ENCODE measurements around the gene COL21A1.

COL21A1 gene

DNA sequence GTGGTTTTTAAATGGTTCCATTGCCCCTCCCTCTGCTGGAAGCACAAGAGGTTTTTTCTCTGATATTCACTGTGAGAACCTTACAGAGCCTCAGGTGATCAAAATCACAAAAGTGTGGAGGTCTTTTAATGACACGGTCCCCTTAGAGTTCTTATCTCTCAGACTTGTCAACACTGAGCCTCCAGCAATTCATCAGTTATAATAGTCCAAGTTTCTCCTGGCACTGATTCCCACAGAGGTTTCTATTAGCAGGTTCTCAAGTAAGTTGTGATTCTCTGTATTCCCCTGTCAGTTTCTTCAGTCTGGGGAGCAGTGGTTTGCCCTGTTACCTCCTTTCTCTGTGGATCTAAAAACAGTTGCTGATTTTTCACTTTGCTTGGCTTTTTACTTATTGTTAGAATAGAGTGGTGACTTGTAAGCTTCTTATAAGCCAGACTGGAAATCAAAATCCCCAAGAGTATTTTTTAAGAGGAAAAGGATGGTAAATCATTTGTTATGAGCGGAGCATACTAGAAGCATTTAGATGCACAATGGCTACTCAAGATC is 214.6 kb downstream of the COL21A1 start:
- TF ChIP-seq, protein P1, sequence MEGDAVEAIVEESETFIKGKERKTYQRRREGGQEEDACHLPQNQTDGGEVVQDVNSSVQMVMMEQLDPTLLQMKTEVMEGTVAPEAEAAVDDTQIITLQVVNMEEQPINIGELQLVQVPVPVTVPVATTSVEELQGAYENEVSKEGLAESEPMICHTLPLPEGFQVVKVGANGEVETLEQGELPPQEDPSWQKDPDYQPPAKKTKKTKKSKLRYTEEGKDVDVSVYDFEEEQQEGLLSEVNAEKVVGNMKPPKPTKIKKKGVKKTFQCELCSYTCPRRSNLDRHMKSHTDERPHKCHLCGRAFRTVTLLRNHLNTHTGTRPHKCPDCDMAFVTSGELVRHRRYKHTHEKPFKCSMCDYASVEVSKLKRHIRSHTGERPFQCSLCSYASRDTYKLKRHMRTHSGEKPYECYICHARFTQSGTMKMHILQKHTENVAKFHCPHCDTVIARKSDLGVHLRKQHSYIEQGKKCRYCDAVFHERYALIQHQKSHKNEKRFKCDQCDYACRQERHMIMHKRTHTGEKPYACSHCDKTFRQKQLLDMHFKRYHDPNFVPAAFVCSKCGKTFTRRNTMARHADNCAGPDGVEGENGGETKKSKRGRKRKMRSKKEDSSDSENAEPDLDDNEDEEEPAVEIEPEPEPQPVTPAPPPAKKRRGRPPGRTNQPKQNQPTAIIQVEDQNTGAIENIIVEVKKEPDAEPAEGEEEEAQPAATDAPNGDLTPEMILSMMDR (IDR thresholded peaks at IDR 0.05; ENCODE audit: extremely low read depth, missing control alignments): no peak
- DNase-seq (ENCODE audit: low spot score): no peak

DNA sequence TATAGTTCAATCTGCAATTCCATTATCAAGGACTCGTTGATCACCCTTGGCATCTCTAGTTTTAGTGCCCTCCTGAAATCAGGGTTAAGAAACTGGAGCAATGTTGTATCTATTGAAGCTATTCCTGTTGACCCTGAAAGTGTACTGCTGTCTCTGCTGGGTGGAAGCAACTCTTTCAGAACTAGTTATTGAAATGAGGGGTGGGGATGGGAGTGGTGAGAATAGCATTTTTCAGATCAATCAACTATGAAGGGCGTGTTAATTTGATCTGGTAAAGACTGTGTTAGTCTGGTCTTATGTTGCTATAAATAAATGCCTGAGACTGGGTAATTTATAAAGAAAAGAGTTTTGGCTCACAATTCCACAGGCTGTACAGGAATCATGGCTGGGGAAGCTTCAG is 219.5 kb downstream of the COL21A1 start:
- no peak for DNase-seq (ENCODE audit: low spot score)
- TF ChIP-seq, protein P1 (IDR thresholded peaks at IDR 0.05; ENCODE audit: extremely low read depth, missing control alignments): no peak

DNA sequence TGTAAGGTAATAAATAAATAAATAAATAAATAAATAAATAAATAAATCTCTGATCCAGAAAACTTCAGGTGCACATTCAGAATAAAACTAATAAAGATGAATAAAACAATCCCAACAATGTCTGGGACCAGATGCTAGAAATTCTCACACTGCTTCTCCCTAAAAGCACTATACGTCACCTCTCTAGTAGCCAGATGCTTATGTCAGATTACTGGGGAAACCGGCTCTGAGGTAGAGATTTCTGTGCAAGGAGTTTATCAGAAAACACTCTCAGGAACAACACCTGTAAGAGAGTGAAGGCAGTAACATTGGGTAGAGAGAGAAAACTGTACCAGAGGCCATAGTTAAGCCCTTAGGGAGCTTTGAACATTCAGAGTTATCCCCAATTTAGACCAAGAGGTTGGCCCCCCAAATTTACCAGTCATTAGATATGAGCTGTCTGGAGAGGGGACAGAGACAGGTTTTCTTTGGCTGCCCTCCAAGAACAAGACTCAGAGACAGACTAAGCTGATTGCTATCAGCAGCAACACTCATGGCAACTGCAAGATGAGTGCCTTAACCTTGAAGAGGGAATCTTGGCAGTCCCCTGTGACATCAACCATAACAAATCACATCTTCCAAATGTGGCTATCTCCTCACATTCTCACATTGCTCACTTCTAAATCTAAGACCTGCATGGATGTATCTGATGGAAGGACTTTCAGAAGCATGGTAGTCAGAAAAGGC is 220.8 kb downstream of the COL21A1 start:
- TF ChIP-seq, protein P1 (IDR thresholded peaks at IDR 0.05; ENCODE audit: extremely low read depth, missing control alignments): no peak
- DNase-seq (ENCODE audit: low spot score): no peak

DNA sequence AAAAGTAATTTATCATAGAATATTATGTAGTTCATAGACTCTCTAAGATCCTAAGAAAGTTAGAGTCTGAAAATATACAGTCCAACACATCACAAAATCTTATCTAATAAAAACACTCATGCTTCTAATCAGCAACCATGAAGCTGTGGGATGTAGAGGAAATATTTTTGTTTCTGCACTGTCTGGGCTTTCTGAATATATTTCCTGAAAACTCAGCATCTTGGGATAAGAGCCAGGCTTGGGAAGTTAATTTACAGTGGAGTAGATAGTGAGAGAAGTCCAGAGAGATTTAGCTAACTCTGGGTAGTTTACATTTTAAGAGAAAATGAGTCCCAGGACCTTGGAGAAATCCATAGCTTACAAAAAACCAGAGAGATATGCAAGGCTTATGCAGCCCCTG is 221.6 kb downstream of the COL21A1 start:
- TF ChIP-seq, protein P1 (IDR thresholded peaks at IDR 0.05; ENCODE audit: extremely low read depth, missing control alignments): no peak
- no peak for DNase-seq (ENCODE audit: low spot score)

DNA sequence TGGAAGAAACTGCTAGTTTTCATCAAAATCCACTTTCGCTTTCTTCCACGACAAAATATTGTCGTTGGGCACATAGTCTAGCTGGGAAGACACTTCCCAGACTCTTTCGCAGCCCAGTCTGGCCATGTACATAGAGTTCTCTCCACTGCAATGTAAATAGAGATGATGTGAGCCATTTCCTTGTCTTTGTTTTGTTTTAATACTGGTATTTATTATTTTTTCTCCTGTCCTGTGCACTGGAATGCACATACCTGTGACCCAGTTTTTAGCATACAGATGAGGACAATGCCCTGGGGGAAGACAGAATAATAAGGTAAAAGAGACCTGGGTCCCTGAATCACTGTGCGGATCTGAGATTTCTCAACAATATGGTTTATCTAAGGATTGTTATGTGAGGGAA is 222.4 kb downstream of the COL21A1 start:
- no peak for DNase-seq (ENCODE audit: low spot score)
- TF ChIP-seq, protein P1 (IDR thresholded peaks at IDR 0.05; ENCODE audit: extremely low read depth, missing control alignments): no peak

GRCh38 chr6:56023829-56024228 is 223.6 kb downstream of the COL21A1 start:
- TF ChIP-seq, protein P1 (IDR thresholded peaks at IDR 0.05; ENCODE audit: extremely low read depth, missing control alignments): no peak
- DNase-seq (ENCODE audit: low spot score): no peak

DNA sequence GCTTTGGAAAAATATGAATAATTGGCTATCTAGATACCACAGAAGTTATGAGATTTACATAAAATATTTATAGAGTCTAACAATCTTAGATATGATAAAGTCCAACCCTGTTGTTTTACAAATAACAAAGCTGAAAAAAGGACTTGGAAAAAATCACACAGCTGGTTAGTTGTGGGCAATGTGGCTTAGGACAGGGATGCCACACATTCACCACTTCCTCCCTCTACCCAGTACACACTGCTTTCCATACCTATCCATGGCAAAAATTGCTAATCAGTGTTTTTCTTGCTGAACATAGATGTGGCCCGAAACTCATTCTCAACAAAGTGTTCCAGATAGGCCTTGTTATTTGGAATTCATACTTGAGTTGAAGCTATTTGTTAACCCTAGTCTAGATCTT is 224.7 kb downstream of the COL21A1 start:
- TF ChIP-seq, protein P1 (IDR thresholded peaks at IDR 0.05; ENCODE audit: extremely low read depth, missing control alignments): no peak
- no peak for DNase-seq (ENCODE audit: low spot score)
